Mesendoderm (in vitro differentiated cells): ENCODE data around the gene ATF3.

Experiments
- DNase-seq: peaks from one replicate; pipeline ENCODE4 v3.0.0; 2013
- H2AK5ac ChIP-seq: 2 replicates; pipeline ENCODE4 v1.6.1; 2013; ENCODE audit warnings: low read length, inconsistent platforms
- H2BK120ac ChIP-seq: 2 replicates; pipeline ENCODE4 v1.6.1; 2013; ENCODE audit warnings: low read depth, mild to moderate bottlenecking, low read length, moderate library complexity, mixed read lengths
- H2BK15ac ChIP-seq: replicated peaks from 2 replicates; pipeline ENCODE4 v1.6.1; 2013; ENCODE audit warnings: low read depth, mild to moderate bottlenecking, moderate library complexity
- H2BK5ac ChIP-seq: 2 replicates; pipeline ENCODE4 v1.6.1; 2013; ENCODE audit warnings: low read length, inconsistent platforms
- H3K18ac ChIP-seq: 2 replicates; pipeline ENCODE4 v1.6.1; 2013; ENCODE audit warnings: mild to moderate bottlenecking, low read length, mixed read lengths
- H3K23ac ChIP-seq: one replicate; pipeline ENCODE4 v1.6.1; 2013; ENCODE audit warnings: low read length
- H3K27ac ChIP-seq: 2 replicates; pipeline ENCODE4 v1.5.1; 2013; ENCODE audit warnings: low read depth, mild to moderate bottlenecking, inconsistent platforms, low read length, moderate library complexity
- H3K27me3 ChIP-seq: 2 replicates; pipeline ENCODE4 v1.6.1; 2013; ENCODE audit warnings: low read length, control low read depth, mild to moderate bottlenecking, inconsistent platforms; ENCODE audit not compliant: insufficient read depth, poor library complexity
- H3K36me3 ChIP-seq: 2 replicates; pipeline ENCODE4 v1.6.1; 2013; ENCODE audit warnings: low read length, inconsistent platforms; ENCODE audit not compliant: control insufficient read depth, insufficient read depth
- H3K4ac ChIP-seq: one replicate; pipeline ENCODE4 v1.6.1; 2013; ENCODE audit warnings: low read depth, mild to moderate bottlenecking, low read length, moderate library complexity
- H3K4me1 ChIP-seq: 2 replicates; pipeline ENCODE4 v1.6.1; 2013; ENCODE audit warnings: low read depth, low read length, inconsistent platforms; ENCODE audit not compliant: control insufficient read depth
- H3K4me2 ChIP-seq: 2 replicates; pipeline ENCODE4 v1.6.1; 2013; ENCODE audit warnings: low read length
- H3K4me3 ChIP-seq: 2 replicates; pipeline ENCODE4 v1.5.1; 2013; ENCODE audit warnings: mild to moderate bottlenecking, low read length
- H3K56ac ChIP-seq: one replicate; pipeline ENCODE4 v1.6.1; 2013; ENCODE audit warnings: low read length
- H3K79me1 ChIP-seq: 2 replicates; pipeline ENCODE4 v1.6.1; 2013; ENCODE audit warnings: low read length, inconsistent platforms
- H3K79me2 ChIP-seq: 2 replicates; pipeline ENCODE4 v1.6.1; 2013; ENCODE audit warnings: mild to moderate bottlenecking, low read length; ENCODE audit not compliant: control insufficient read depth, insufficient read depth
- H3K9ac ChIP-seq: 2 replicates; pipeline ENCODE4 v1.6.1; 2013; ENCODE audit warnings: low read length, inconsistent platforms
- H4K5ac ChIP-seq: one replicate; pipeline ENCODE4 v1.6.1; 2013; ENCODE audit warnings: low read length
- H4K8ac ChIP-seq: one replicate; pipeline ENCODE4 v1.6.1; 2013; ENCODE audit warnings: low read depth, mild to moderate bottlenecking, control low read depth, low read length, moderate library complexity
- WGBS: extraction: QIAGEN DNeasy Blood & Tissue Kit; methylation state at CpG from one replicate; pipeline ENCODE4 v1.1.7; 2013; ENCODE audit warnings: low lambda C conversion rate, missing lambda C conversion rate; ENCODE audit not compliant: insufficient coverage; ENCODE audit errors: extremely low coverage; 5-methylcytosine and 5-hydroxymethylcytosine counted together

The ATF3 gene

GRCh38 chr1:212608959-212609700, 569 bp downstream of the ATF3 start:
- DNase-seq, result peak; percentile 75
- peaks cover 36% of the 10 kb centered on the region for H3K79me2 ChIP-seq
- peak overlapping the region; percentile 63 for H2BK120ac ChIP-seq
- H3K36me3 ChIP-seq, result no peaks in the 10 kb centered on the region
- no peak overlapping the region for H2AK5ac ChIP-seq
- peaks cover 20% of the 10 kb centered on the region for H3K4me1 ChIP-seq
- H2BK15ac ChIP-seq, result peak overlapping the region; percentile 37
- no CpG with 5 or more reads among the region's 75 CpGs for WGBS
- peak overlapping the region; percentile 68 for H4K8ac ChIP-seq
- peak overlapping the region; percentile 67 for H3K4me3 ChIP-seq
- peak overlapping the region; percentile 85 for H3K9ac ChIP-seq
- peak overlapping the region; percentile 89 for H3K18ac ChIP-seq
- peak overlapping the region; percentile 64 for H3K4ac ChIP-seq
- no peak overlapping the region for H4K5ac ChIP-seq
- H3K79me1 ChIP-seq, result peaks cover 15% of the 10 kb centered on the region
- peak overlapping the region; percentile 85 for H3K23ac ChIP-seq
- peak overlapping the region; percentile 92 for H3K27ac ChIP-seq
- peak overlapping the region; percentile 91 for H3K56ac ChIP-seq
- H2BK5ac ChIP-seq, result peak overlapping the region; percentile 11
- H3K4me2 ChIP-seq, result peak overlapping the region; percentile 66
- H3K27me3 ChIP-seq, result peaks cover 10% of the 10 kb centered on the region

GRCh38 chr1:212609701-212610574, 1.4 kb downstream of the ATF3 start:
- Histone ChIP-seq H3K4me3 (peak overlapping the region; percentile 67), H3K27ac (no peak overlapping the region), H3K27me3 (peaks cover 10% of the 10 kb centered on the region), H3K79me1 (peaks cover 16% of the 10 kb centered on the region), H3K18ac (no peak overlapping the region), H3K4me1 (peaks cover 20% of the 10 kb centered on the region), H3K56ac (peak overlapping the region; percentile 91), H4K8ac (no peak overlapping the region), H3K4ac (no peak overlapping the region), H2AK5ac (no peak overlapping the region), H2BK120ac (no peak overlapping the region), H4K5ac (no peak overlapping the region), H3K4me2 (peak overlapping the region; percentile 66), H2BK5ac (no peak overlapping the region), H3K9ac (peak overlapping the region; percentile 85), H3K79me2 (peaks cover 37% of the 10 kb centered on the region), H3K23ac (peak overlapping the region; percentile 85), H2BK15ac (no peak overlapping the region), H3K36me3 (no peaks in the 10 kb centered on the region)
- 100% methylated on average over 1 of the region's 20 CpGs for WGBS
- no peak for DNase-seq

GRCh38 chr1:212610575-212610967, 2.0 kb downstream of the ATF3 start:
- Histone ChIP-seq H2AK5ac (no peak overlapping the region), H3K4me2 (peak overlapping the region; percentile 66), H2BK15ac (no peak overlapping the region), H3K9ac (peak overlapping the region; percentile 85), H3K27ac (no peak overlapping the region), H3K4me3 (no peak overlapping the region), H2BK120ac (no peak overlapping the region), H3K79me1 (peaks cover 16% of the 10 kb centered on the region), H3K4ac (no peak overlapping the region), H3K36me3 (no peaks in the 10 kb centered on the region), H3K79me2 (peaks cover 37% of the 10 kb centered on the region), H3K56ac (peak overlapping the region; percentile 47), H4K5ac (no peak overlapping the region), H3K18ac (no peak overlapping the region), H4K8ac (no peak overlapping the region), H3K27me3 (peaks cover 10% of the 10 kb centered on the region), H3K23ac (no peak overlapping the region), H3K4me1 (peaks cover 19% of the 10 kb centered on the region), H2BK5ac (no peak overlapping the region)
- WGBS, result no CpG with 5 or more reads among the region's 5 CpGs
- no peak for DNase-seq

- H2AK5ac ChIP-seq, result no peak overlapping the region
- H3K4me3 ChIP-seq, result no peak overlapping the region
- no peaks in the 10 kb centered on the region for H3K36me3 ChIP-seq
- H3K4me1 ChIP-seq, result peaks cover 14% of the 10 kb centered on the region
- H3K9ac ChIP-seq, result no peak overlapping the region
- H3K56ac ChIP-seq, result no peak overlapping the region
- no peak overlapping the region for H2BK120ac ChIP-seq
- peaks cover 37% of the 10 kb centered on the region for H3K79me2 ChIP-seq
- H2BK5ac ChIP-seq, result no peak overlapping the region
- no peak overlapping the region for H3K4me2 ChIP-seq
- peaks cover 16% of the 10 kb centered on the region for H3K79me1 ChIP-seq
- DNase-seq, result no peak
- H4K5ac ChIP-seq, result no peak overlapping the region
- no peak overlapping the region for H3K23ac ChIP-seq
- no peak overlapping the region for H2BK15ac ChIP-seq
- H3K27me3 ChIP-seq, result peaks cover 10% of the 10 kb centered on the region
- H3K27ac ChIP-seq, result no peak overlapping the region
- H4K8ac ChIP-seq, result no peak overlapping the region
- no peak overlapping the region for H3K18ac ChIP-seq
- WGBS, result no CpG with 5 or more reads among the region's 2 CpGs
- no peak overlapping the region for H3K4ac ChIP-seq
Observed at GRCh38 chr1:212611000-212611948, 2.7 kb downstream of the ATF3 start.
